NK-92 (cell line): ENCODE results near the gene TTC13.

Source experiments
- DNase-seq: peaks from one replicate; lab custom pipeline; 2025; ENCODE audit not compliant: unreplicated experiment; lab: John Stamatoyannopoulos, UW

The TTC13 gene

GRCh38 chr1:230950404-230950803 is 28.3 kb downstream of the TTC13 start:
- no peak for DNase-seq

DNA sequence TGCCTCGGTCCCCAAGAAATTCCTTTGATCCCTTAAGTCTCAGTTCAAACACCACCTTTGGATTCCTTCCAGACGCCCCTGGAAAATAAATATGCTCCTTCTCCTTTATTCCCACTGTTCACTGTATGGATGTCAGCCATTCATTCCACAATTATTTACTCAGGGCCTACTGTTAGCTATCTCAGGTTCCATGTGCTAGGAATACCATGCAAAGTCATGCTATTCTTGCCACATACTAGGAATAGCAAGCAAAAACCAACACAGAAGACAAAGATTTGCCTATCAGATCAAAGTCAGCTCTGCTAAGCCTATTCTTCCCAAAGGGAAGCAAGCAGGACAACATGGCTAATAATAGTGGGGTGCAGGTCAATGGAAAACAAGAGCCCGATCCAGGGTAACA is 29.8 kb downstream of the TTC13 start:
- DNase-seq = no peak

DNA sequence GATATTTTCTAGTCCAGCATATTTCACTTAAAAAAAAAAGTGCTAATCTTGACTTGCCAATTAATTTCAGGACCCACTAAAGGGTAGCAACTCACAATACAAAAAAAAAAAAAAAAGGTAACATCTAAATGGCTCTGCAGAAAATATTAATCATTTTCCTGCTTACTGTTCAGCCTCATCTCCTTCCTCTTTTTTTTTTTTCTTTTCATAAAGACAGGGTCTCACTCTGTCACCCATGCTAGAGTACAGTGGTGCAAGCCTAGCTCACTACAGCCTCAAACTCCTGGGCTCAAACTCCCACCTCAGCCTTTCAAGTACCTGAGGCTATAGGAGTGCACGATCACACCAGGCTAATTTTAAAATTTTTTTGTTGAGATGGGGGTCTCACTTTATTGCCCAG is 30.4 kb downstream of the TTC13 start:
- DNase-seq = no peak

DNA sequence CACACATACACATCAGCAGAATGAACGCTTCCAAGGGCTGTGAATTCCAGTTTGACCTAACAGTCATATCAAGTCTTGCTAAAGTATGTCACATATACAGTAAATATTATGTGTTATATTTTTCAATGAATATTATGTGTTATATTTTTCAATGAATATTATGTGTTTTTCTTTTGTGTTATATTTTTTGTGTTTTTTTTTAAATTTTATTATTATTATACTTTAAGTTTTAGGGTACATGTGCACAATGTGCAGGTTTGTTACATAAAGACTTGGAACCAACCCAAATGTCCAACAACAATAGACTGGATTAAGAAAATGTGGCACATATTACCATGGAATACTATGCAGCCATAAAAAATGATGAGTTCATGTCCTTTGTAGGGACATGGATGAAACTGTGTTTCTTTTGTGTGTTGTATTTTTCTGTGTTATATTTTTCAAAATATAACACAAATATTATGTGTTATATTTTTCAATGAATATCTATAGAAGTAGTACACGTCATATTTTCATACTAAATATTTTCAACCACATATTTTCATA is 35.5 kb downstream of the TTC13 start:
- DNase-seq = no peak

DNA sequence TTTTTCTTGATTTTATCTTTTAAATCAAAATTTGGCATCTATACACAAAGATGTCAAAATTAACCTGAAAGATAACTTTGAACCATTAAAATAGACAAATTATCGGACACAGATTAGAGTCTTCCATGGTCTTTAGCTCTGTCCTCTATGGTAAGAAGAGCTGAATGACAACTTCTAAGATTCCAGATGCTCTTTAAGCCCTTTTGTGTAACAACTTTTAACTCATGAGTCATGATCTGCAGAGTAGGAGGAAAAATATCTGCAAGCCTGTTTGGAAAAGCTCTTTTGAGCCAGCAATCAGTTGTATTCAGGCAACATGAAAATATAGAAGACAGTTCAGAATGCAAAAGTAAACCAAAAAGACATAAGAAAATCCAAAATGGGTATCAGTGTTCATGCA is 37.8 kb downstream of the TTC13 start:
- DNase-seq = no peak

DNA sequence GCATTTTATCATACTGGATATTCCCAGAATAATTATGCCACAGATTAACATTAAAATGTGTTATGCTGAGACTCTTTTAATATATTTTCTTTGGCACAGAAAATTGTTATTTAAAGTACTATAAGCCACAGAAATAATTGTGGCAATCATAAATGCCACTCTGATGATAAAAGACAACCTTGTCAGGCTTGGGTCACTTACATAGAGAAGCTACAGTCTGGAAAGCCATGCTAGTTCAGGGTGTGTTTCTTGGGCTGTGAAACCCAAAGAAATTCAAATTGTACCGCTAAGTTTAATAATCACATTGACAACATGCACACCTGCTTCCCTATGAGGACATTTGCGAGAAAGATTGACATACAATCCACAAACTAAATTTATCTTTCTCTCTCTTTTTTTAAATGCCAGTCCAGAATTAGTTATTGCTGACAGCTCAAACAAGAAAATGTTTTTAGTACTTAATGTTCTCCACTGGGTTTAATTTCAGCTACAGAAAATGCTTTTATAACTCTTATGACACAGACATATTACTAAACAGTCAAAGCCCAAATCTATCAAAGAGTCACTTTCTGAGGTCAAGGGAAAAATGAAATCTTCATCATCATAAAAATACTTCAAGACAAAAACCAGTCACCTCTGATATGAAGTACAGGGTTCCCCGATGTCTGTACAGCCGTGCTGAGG is 38.7 kb downstream of the TTC13 start:
- DNase-seq = no peak

DNA sequence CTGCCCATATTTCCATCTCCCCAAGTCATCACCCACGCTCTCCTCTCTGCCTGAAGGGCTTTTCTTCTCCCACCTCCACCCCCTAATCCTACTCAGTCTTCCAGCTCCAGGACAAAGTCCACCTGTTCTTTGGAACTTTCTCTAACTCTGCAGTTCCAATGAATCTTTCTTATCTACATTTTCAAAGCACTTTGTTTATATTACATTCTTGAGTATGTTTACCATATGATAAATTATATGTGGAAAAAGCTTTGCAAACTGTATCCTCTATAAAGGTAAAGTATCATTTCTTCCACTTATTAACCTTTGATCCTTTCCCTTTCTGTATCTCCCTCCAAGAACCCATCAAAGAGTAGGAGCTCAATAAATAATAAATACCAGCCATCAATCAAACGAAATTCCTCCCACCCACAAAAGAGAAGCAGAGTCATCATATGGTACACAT is 39.7 kb downstream of the TTC13 start:
- no peak for DNase-seq

- no peak for DNase-seq
Observed at GRCh38 chr1:230937371-230937770, 41.3 kb downstream of the TTC13 start.

- DNase-seq = no peak
Observed at GRCh38 chr1:230936475-230936874, 42.2 kb downstream of the TTC13 start.

- no peak for DNase-seq
Observed at GRCh38 chr1:230935852-230936251, 42.8 kb downstream of the TTC13 start.

- DNase-seq = no peak
Observed at GRCh38 chr1:230930986-230931385, 47.7 kb downstream of the TTC13 start.

- DNase-seq = no peak
Observed at GRCh38 chr1:230926182-230926581, 52.5 kb downstream of the TTC13 start.

DNA sequence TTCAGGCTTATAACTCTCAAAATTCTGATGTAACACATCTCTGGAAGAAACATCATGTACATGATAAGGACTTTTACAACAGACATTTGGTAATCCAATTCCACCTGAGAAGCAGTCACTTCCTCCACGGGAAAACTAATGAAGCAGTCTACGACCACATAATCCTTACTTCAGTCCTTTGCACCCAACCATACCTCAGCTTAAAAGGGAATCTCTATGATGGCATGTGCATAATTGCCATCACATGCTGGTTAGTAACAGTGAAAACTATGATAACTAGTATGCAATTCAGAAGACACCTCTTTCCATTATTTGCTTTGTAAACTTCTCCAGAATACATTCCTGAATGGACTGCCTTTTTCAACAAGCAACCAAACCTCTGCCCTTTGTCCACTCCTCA is 53.1 kb downstream of the TTC13 start:
- no peak for DNase-seq

DNA sequence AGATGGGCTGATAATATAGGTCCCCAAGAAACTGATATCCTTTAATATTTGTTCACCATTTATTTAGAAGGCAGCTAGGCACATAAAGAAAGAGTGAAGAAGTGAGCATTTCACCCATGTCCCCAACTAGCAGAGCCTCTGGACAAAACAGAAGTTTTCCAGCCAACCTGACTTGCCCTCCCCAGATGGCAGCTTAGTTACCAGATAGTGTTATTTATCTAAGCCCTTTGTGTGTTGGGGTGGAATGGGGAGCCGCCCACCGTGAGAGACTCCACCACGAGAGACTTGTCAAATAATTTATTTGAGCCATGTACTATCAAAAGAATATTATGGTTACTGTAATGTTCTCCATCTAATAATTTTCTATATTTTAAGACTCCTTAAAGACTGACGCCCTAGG is 55.5 kb downstream of the TTC13 start:
- DNase-seq = no peak

DNA sequence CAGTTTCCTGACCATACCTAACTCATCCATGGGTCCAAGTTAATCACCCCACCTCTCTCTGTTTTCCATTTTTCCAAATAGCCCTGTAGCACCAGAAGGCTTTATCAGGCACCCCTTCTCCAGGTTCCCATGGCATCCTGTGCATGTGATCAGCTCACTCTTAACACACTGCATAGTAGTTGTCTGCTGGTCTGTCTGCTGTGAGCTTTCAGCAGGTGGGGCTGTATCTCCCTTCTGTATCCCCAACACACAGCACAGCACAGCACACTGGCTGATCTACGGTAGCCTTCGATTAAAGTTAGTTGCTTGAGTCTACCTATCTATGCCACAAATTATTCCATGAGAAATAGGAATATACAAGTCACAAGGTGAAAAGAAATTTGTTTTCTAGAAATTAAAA is 56.0 kb downstream of the TTC13 start:
- DNase-seq = no peak

GRCh38 chr1:230919207-230919606 is 59.5 kb downstream of the TTC13 start:
- DNase-seq = no peak

GRCh38 chr1:230917284-230918135 is 61.2 kb downstream of the TTC13 start:
- no peak for DNase-seq

DNA sequence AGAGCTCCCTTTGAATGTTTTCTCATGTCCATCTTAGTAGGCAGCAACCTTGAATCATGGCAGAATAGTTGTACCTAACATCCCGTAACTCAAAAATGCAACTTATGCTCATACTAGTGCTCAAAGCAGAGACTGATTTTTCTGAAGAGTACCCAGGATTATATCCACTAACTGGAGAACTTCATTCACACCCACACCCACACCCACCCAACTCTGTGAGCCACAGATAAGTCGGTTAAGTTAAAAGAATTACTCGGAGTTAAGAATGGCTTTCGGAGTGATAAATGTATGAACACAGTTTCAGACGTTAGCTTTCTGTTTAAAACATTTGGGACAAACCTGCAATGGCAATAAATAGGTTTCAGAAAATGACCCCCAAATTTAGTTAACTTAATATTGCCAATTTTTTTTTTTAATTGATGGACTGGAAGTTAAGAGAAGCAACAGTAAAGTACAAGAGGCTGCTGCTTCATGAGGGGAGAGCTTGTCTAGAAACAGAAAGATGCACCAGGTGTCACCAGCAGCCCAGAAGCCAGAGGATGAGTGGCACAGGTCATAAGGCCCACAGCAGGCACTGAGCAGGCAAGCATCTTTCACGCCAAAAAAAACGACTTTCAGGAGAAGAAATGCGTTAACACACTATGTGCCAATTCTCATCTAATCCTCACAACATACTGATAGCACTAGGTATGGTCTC is 61.9 kb downstream of the TTC13 start:
- no peak for DNase-seq

DNA sequence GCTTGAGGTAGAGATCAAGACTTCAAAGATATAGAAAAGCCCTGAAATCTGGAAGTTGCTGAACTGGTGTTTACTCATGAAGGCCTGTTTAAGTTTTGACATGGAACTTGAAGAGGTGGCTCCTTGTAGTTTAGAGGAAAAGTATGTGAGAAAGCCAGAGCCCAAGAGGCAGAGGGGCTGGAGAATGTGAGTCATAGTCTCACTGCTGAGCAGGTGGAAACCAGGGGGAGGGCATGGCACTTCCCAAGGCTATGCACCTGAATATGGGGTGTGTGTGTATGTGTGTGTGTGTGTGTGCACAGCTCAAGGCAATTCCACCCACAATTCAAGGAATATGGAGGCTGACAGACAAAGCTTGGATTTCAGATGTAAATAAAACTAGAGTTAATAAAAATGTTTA is 63.6 kb downstream of the TTC13 start:
- no peak for DNase-seq

- DNase-seq = no peak
Observed at GRCh38 chr1:230913496-230913895, 65.2 kb downstream of the TTC13 start.

- DNase-seq = no peak
Observed at GRCh38 chr1:230910755-230911117, 67.9 kb downstream of the TTC13 start.
